HCT116 (cell line): ENCODE measurements around the gene CAMK2D.

Experiments
- CTCF ChIP-seq, 3 experiments: fragments of 200-600 bp in 1 of 3; sonication (generic) in 1 of 3; IDR thresholded peaks in 2 of 3; conservative IDR thresholded peaks in 1 of 3; 2 replicates each; pipeline ENCODE4 v1.5.1; 2012 to 2017; ENCODE audit warnings: low read depth in 2 of 3, low read length in 2 of 3, antibody characterized with exemption in 1 of 3, borderline replicate concordance in 1 of 3, control low read depth in 1 of 3, mild to moderate bottlenecking in 1 of 3, mixed read lengths in 1 of 3, mixed run types in 1 of 3, moderate library complexity in 1 of 3; ENCODE audit not compliant: insufficient read depth in 1 of 3
- ELF1 ChIP-seq: IDR thresholded peaks from 2 replicates; pipeline ENCODE4 v1.6.1; 2012; ENCODE audit warnings: low read depth, borderline replicate concordance
- EZH2 ChIP-seq: fragments of 200-600 bp; sonication (generic); IDR thresholded peaks from 2 replicates; pipeline ENCODE4 v1.6.1; 2017; ENCODE audit warnings: antibody characterized with exemption, mixed run types
- MAX ChIP-seq: IDR thresholded peaks from 2 replicates; pipeline ENCODE4 v1.6.1; 2012

GRCh38 chr4:113528395-113528794 lies 233.1 kb downstream of the CAMK2D start:
- TF ChIP-seq CTCF (IDR thresholded peaks at IDR 0.05 in 2 of 3, conservative IDR thresholded peaks at IDR 0.05 in 1 of 3; ENCODE audit: borderline replicate concordance in 1 of 3, insufficient read depth in 1 of 3, low read depth in 2 of 3, low read length in 2 of 3) (no peak), EZH2 (no peak), ELF1 (no peak), MAX (no peak)
